Measurements from ENCODE around the gene PIGL. TPM values are rescaled to one million over a fixed set of nuclear protein-coding genes. Genes with fewer than 3 reads are reported as not detected.
A peak's percentile ranks its signal among the peaks of the same experiment; 100 is the strongest.

Gene PIGL
- polyA plus RNA-seq, 1 experiment, result 23.1 TPM

DNA sequence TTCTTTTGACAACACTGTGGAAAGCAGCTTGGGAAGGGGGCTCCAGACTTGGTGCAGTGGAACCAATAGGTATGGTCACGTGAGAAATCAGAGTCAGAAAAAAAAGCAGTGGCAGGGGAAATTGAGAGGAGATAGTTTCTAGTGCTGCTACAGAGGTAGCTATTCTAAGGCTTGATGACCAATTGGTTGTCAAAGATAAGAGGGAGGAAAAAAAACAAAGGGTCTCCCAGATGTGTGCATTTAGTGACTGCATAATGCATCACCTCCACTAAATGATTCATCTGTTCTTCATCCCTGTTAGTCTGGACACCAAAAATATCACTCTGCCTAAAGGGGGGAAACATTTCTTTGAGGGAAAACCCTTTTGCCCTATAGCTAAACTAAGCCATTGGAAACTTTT, 56.5 kb downstream of the PIGL start:
- Histone ChIP-seq H3K4me3 (ENCODE audit: low read depth, low read length) (no peak overlapping the region), H3K27me3 (ENCODE audit: control insufficient read depth, insufficient read depth, low read length) (no peaks in the 10 kb centered on the region), H3K36me3 (ENCODE audit: control insufficient read depth, insufficient read depth, low read length) (no peaks in the 10 kb centered on the region)
- TF ChIP-seq, protein P1, sequence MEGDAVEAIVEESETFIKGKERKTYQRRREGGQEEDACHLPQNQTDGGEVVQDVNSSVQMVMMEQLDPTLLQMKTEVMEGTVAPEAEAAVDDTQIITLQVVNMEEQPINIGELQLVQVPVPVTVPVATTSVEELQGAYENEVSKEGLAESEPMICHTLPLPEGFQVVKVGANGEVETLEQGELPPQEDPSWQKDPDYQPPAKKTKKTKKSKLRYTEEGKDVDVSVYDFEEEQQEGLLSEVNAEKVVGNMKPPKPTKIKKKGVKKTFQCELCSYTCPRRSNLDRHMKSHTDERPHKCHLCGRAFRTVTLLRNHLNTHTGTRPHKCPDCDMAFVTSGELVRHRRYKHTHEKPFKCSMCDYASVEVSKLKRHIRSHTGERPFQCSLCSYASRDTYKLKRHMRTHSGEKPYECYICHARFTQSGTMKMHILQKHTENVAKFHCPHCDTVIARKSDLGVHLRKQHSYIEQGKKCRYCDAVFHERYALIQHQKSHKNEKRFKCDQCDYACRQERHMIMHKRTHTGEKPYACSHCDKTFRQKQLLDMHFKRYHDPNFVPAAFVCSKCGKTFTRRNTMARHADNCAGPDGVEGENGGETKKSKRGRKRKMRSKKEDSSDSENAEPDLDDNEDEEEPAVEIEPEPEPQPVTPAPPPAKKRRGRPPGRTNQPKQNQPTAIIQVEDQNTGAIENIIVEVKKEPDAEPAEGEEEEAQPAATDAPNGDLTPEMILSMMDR (IDR thresholded peaks at IDR 0.05; ENCODE audit: insufficient read depth, low read depth, low read length), result no peak
- ChIA-PET POLR2A (interaction anchor here (0.6 kb wide), 1 partner anchor 340 kb away, joined by 12 read pairs; no protein-coding TSS in a partner anchor), CTCF (interaction anchor here (1.0 to 1.1 kb wide), 3 partner anchors 8 to 22 kb away, joined by 3 to 4 read pairs (median 3); no protein-coding TSS in a partner anchor)
- no peak for DNase-seq (ENCODE audit: low read depth)

DNA sequence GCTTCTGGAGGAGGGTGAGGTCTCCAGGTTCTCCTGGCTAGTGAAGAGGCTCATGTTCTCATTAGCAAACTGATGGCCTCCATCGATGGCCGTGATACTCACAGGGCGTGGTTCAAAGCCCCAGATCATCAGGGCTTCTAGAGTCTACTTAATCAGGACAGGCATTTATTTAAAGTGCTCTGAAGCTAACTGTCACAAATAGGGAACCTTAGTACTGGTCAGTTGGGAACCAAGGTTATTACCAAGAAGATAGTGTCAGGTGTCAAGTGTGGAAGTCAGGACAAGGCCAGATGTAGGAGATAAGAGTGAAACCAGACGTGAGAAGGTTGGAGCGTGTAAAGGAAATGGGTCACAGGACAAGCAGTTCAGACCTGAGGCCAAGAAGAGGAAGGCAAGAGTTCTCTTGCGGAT, 56.9 kb downstream of the PIGL start:
- POLR2A ChIA-PET, result interaction anchor here (0.6 kb wide), 1 partner anchor 341 kb away, joined by 12 read pairs; no protein-coding TSS in a partner anchor

DNA sequence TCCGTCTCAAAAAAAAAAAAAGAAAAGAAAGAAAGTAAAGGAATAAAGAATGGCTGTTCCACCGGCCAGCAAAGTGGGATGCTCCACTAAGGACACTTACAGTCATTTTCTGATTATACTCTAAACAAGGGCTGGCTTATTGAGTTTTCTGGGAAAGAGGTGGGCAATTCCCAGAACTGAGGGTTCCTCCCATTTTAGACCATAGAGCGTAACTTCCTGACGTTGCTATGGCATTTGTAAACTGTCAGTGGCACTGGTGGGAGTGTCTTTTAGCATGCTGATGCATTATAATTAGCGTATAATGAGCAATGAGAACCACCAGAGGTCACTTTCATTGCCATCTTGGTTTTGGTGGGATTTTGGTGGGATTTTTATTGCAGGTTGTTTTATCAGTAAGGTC, 58.0 kb downstream of the PIGL start:
- H3K27me3 ChIP-seq (ENCODE audit: control insufficient read depth, insufficient read depth, low read length), result no peaks in the 10 kb centered on the region
- CTCF ChIA-PET, result interaction anchor here (1.9 kb wide), 1 partner anchor 11 kb away, joined by 4 read pairs; no protein-coding TSS in a partner anchor
- TF ChIP-seq, protein P1 (IDR thresholded peaks at IDR 0.05; ENCODE audit: insufficient read depth, low read depth, low read length), result no peak
- POLR2A ChIA-PET, result no interaction called here
- no peaks in the 10 kb centered on the region for H3K36me3 ChIP-seq (ENCODE audit: control insufficient read depth, insufficient read depth, low read length)
- no peak overlapping the region for H3K4me3 ChIP-seq (ENCODE audit: low read depth, low read length)
- DNase-seq (ENCODE audit: low read depth), result no peak

More for the DNA sequence above, 56.9 kb downstream of the PIGL start:
- DNase-seq (ENCODE audit: low read depth), result no peak
- CTCF ChIA-PET, result no interaction called here
- Histone ChIP-seq H3K27me3 (ENCODE audit: control insufficient read depth, insufficient read depth, low read length) (no peaks in the 10 kb centered on the region), H3K36me3 (ENCODE audit: control insufficient read depth, insufficient read depth, low read length) (no peaks in the 10 kb centered on the region), H3K4me3 (ENCODE audit: low read depth, low read length) (no peak overlapping the region)
- TF ChIP-seq, protein P1 (IDR thresholded peaks at IDR 0.05; ENCODE audit: insufficient read depth, low read depth, low read length), result no peak

DNA sequence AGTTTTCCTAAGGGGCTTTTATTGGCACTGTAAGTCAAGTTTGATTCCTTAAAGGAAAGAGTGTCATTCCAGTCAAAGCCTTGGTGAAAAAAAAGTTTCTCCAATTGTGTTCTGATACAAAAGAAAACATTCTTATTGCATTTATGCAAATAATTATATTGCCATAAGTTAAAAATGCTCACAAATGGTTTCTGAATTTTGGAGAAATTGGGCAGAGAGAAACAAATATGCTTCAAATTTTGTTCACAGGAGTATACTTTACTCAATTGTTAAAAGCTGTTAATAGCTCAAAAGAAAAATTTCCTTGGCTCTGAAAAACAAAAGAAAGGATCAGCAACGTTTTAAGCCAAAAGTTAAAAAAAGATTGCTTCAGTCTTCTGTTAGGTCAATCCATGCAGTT, 60.2 kb downstream of the PIGL start:
- Histone ChIP-seq H3K4me3 (ENCODE audit: low read depth, low read length) (no peak overlapping the region), H3K36me3 (ENCODE audit: control insufficient read depth, insufficient read depth, low read length) (no peaks in the 10 kb centered on the region), H3K27me3 (ENCODE audit: control insufficient read depth, insufficient read depth, low read length) (no peaks in the 10 kb centered on the region)
- TF ChIP-seq, protein P1 (IDR thresholded peaks at IDR 0.05; ENCODE audit: insufficient read depth, low read depth, low read length), result no peak
- DNase-seq (ENCODE audit: low read depth), result no peak
- ChIA-PET POLR2A (no interaction called here), CTCF (interaction anchor here (1.9 kb wide), 1 partner anchor 9 kb away, joined by 4 read pairs; no protein-coding TSS in a partner anchor)

DNA sequence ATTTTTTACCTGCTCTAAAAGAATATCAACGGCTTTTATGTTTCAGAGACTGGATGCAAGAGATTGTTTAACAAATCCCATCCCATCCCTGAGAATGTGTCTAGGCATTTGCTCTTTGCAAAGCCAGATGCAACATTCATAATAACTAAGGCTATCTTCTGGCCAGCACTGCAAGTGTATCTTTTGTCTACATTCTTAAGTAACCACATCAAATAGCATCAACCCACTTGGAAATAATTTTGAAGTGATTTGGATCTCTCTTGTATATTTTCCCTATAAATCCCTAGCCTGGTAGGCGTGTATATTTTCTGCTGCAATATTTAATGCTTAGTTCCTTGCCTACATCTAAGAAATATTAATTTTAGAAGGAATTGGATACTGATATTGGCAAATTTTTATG, 64.3 kb downstream of the PIGL start:
- ChIA-PET POLR2A (no interaction called here), CTCF (interaction anchor here (1.1 kb wide), 1 partner anchor 8 kb away, joined by 3 read pairs; no protein-coding TSS in a partner anchor)
- TF ChIP-seq, protein P1 (IDR thresholded peaks at IDR 0.05; ENCODE audit: insufficient read depth, low read depth, low read length), result no peak

More for the DNA sequence above, 64.3 kb downstream of the PIGL start:
- Histone ChIP-seq H3K36me3 (ENCODE audit: control insufficient read depth, insufficient read depth, low read length) (no peaks in the 10 kb centered on the region), H3K4me3 (ENCODE audit: low read depth, low read length) (no peak overlapping the region), H3K27me3 (ENCODE audit: control insufficient read depth, insufficient read depth, low read length) (no peaks in the 10 kb centered on the region)
- peak; percentile 58 for DNase-seq (ENCODE audit: low read depth)
